ENCODE measurements around the gene RAPGEF2. TPM values are rescaled to one million over a fixed set of nuclear protein-coding genes. Genes with fewer than 3 reads are reported as not detected.

The RAPGEF2 gene
- total and polyA plus RNA-seq, 2 donors from 2014 or later: 6.9 to 50.6 TPM

DNA sequence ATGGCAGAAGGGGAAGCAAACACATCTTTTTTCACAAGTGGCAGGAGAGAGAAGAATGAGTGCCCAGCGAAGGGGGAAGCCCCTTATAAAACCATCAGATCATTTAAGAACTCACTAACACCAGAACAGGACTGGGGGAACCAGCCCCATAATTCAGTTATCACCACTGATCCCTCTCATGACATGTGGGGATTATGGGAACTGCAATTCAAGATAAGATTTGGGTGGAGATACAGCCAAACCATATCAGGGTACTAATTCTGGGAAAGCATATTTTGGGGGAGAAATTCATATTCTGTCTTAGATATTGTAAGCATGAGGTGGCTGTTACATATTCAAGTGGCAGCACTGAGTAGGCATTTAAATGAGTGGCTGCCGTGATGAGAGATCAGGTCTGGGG lies 87.8 kb downstream of the RAPGEF2 start:
- no peak for DNase-seq

DNA sequence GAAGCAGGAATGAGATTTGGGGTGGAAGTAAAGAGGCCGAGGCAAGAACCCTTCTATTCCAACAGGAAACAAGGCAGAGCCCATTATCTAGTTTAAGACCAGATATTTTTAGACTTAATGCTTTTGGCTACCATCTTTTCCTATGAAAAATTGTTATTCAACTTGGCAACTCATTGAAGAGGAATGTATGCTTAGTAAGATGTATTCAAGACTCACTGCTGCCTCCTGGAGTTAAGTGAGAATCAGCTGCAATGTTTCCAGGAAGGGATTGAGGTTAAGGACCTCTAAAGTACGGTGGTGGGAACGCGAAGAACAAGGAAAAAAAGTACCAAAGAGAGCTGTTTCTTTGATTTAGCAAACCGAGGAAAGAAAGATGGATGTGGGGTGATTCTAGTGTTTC lies 89.1 kb downstream of the RAPGEF2 start:
- no peaks in the 10 kb centered on the region for H3K27me3 ChIP-seq (ENCODE audit: control insufficient read depth, insufficient read depth, low read length)
- no peaks in the 10 kb centered on the region for H3K4me1 ChIP-seq (ENCODE audit: control insufficient read depth in 2 of 3, insufficient read depth in 2 of 3, low read depth in 1 of 3, low read length in 3 of 3)
- peak; percentile 30 for TF ChIP-seq CTCF (IDR thresholded peaks at IDR 0.05; ENCODE audit: borderline replicate concordance, extremely low read depth, insufficient read depth)
- H3K9me3 ChIP-seq (ENCODE audit: control insufficient read depth in 2 of 3, insufficient read depth in 1 of 3, low read length in 3 of 3): no peaks in the 10 kb centered on the region
- no peak overlapping the region for H3K27ac ChIP-seq (ENCODE audit: low read depth in 2 of 2, low read length in 2 of 2)
- intact Hi-C loops (cut with DNase I): no loop called here
- no peak overlapping the region for H3K9ac ChIP-seq (ENCODE audit: low read length in 3 of 3)
- DNase-seq (no peak), FAIRE-seq (no peak)
- H3K36me3 ChIP-seq (ENCODE audit: control insufficient read depth in 2 of 3, insufficient read depth in 3 of 3, low read length in 3 of 3): no peaks in the 10 kb centered on the region
- no peak overlapping the region for H3K4me3 ChIP-seq (ENCODE audit: low read length in 3 of 3)

More for the DNA sequence above, 87.8 kb downstream of the RAPGEF2 start:
- H3K27me3 ChIP-seq (ENCODE audit: control insufficient read depth, insufficient read depth, low read length): no peaks in the 10 kb centered on the region
- H3K9ac ChIP-seq (ENCODE audit: low read length in 3 of 3): no peak overlapping the region
- no peak for FAIRE-seq
- H3K27ac ChIP-seq (ENCODE audit: low read depth in 2 of 2, low read length in 2 of 2): no peak overlapping the region
- TF ChIP-seq CTCF (IDR thresholded peaks at IDR 0.05; ENCODE audit: borderline replicate concordance, extremely low read depth, insufficient read depth): no peak
- no peak overlapping the region for H3K4me3 ChIP-seq (ENCODE audit: low read length in 3 of 3)
- H3K9me3 ChIP-seq (ENCODE audit: control insufficient read depth in 2 of 3, insufficient read depth in 1 of 3, low read length in 3 of 3): no peaks in the 10 kb centered on the region
- no peaks in the 10 kb centered on the region for H3K4me1 ChIP-seq (ENCODE audit: control insufficient read depth in 2 of 3, insufficient read depth in 2 of 3, low read depth in 1 of 3, low read length in 3 of 3)
- intact Hi-C loops (cut with DNase I): no loop called here
- no peaks in the 10 kb centered on the region for H3K36me3 ChIP-seq (ENCODE audit: control insufficient read depth in 2 of 3, insufficient read depth in 3 of 3, low read length in 3 of 3)

- Histone ChIP-seq H3K36me3 (ENCODE audit: control insufficient read depth in 2 of 3, insufficient read depth in 3 of 3, low read length in 3 of 3) (no peaks in the 10 kb centered on the region), H3K27ac (ENCODE audit: low read depth in 2 of 2, low read length in 2 of 2) (no peak overlapping the region), H3K9me3 (ENCODE audit: control insufficient read depth in 2 of 3, insufficient read depth in 1 of 3, low read length in 3 of 3) (no peaks in the 10 kb centered on the region), H3K4me1 (ENCODE audit: control insufficient read depth in 2 of 3, insufficient read depth in 2 of 3, low read depth in 1 of 3, low read length in 3 of 3) (peaks cover 0 to 5% (median 0%) of the 10 kb centered on the region in 3 donors), H3K27me3 (ENCODE audit: control insufficient read depth, insufficient read depth, low read length) (no peaks in the 10 kb centered on the region), H3K4me3 (ENCODE audit: low read length in 3 of 3) (no peak overlapping the region), H3K9ac (ENCODE audit: low read length in 3 of 3) (no peak overlapping the region)
- no peak for TF ChIP-seq CTCF (IDR thresholded peaks at IDR 0.05; ENCODE audit: borderline replicate concordance, extremely low read depth, insufficient read depth)
- FAIRE-seq (peak; percentile 83), DNase-seq (peak in 1 of 5 donors; percentile 53)
- intact Hi-C loops (cut with DNase I): no loop called here
These were observed 90.3 kb downstream of the RAPGEF2 start for GRCh38 chr4:159193046-159193620.

- no peaks in the 10 kb centered on the region for H3K9me3 ChIP-seq (ENCODE audit: control insufficient read depth in 2 of 3, insufficient read depth in 1 of 3, low read length in 3 of 3)
- DNase-seq (no peak), FAIRE-seq (no peak)
- H3K27ac ChIP-seq (ENCODE audit: low read depth in 2 of 2, low read length in 2 of 2): no peak overlapping the region
- intact Hi-C loops (cut with DNase I): no loop called here
- no peak for TF ChIP-seq CTCF (IDR thresholded peaks at IDR 0.05; ENCODE audit: borderline replicate concordance, extremely low read depth, insufficient read depth)
- no peaks in the 10 kb centered on the region for H3K36me3 ChIP-seq (ENCODE audit: control insufficient read depth in 2 of 3, insufficient read depth in 3 of 3, low read length in 3 of 3)
- H3K4me3 ChIP-seq (ENCODE audit: low read length in 3 of 3): no peak overlapping the region
- peaks cover 0 to 5% (median 0%) of the 10 kb centered on the region in 3 donors for H3K4me1 ChIP-seq (ENCODE audit: control insufficient read depth in 2 of 3, insufficient read depth in 2 of 3, low read depth in 1 of 3, low read length in 3 of 3)
- no peaks in the 10 kb centered on the region for H3K27me3 ChIP-seq (ENCODE audit: control insufficient read depth, insufficient read depth, low read length)
- H3K9ac ChIP-seq (ENCODE audit: low read length in 3 of 3): no peak overlapping the region
These were observed 92.5 kb downstream of the RAPGEF2 start for GRCh38 chr4:159195361-159195769.

Measured in kidney (tissue), 14 donors.